GM19025 (cell line): Measurements from ENCODE around the gene RASL10A.

Experiments used
- ATAC-seq: cut with Tn5 transposase; IDR thresholded peaks from one replicate; pipeline ENCODE4 v1.9.1; 2021; ENCODE audit warnings: mild to moderate bottlenecking, low read depth, moderate library complexity; ENCODE audit not compliant: unreplicated experiment

Gene RASL10A

GRCh38 chr22:29339381-29340235 is 24.1 kb upstream of the RASL10A start:
- no peak for ATAC-seq

DNA sequence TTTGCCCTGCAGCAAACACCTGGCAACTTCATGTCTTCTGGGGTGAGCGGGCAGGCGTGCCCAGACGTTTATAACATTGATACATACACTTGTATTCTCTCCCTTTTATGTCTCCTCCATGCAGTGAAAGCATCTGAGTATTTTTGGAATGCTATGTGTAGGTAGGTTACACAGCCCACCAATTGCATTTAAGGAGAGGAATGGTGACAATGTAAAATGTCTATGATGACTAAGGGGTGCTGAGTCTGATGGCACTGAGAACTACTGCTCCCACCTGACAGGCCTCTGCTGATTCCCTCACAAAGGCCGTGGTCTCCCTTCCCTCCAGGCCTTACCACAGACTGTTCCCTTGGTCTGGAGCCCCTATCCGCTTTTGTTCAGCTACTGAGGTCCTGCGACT is 22.9 kb upstream of the RASL10A start:
- no peak for ATAC-seq

DNA sequence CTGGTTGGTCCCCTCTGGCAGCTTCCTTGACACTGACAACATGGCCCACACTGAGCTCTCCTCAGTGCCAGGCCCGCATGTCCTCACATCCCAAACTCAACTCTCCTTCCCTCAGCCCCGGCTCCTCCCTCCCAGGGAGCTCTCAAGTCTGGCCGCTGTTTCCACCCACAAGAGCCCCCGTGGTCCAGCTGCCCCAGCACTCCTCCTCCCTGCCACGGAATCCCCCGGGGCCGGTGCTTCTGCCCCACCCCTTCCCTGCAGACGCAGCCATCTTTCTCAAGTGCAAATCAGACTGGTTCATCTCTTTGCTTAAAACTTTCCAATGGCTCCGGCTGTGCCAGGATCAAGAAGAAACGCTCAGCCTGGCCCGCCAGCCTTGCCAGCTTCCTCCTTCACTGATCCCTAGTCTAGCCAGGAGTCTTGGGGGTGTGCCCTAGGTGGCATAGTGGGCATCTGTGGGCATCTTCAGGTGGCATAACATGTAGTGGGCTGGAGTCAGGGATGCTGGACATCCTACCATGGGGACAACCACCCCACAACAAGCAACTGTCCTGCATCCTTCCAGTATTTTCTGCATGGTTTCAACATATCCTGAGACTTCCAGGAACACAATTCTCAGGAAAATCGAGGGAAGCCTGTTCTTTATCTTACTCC is 22.3 kb upstream of the RASL10A start:
- no peak for ATAC-seq

DNA sequence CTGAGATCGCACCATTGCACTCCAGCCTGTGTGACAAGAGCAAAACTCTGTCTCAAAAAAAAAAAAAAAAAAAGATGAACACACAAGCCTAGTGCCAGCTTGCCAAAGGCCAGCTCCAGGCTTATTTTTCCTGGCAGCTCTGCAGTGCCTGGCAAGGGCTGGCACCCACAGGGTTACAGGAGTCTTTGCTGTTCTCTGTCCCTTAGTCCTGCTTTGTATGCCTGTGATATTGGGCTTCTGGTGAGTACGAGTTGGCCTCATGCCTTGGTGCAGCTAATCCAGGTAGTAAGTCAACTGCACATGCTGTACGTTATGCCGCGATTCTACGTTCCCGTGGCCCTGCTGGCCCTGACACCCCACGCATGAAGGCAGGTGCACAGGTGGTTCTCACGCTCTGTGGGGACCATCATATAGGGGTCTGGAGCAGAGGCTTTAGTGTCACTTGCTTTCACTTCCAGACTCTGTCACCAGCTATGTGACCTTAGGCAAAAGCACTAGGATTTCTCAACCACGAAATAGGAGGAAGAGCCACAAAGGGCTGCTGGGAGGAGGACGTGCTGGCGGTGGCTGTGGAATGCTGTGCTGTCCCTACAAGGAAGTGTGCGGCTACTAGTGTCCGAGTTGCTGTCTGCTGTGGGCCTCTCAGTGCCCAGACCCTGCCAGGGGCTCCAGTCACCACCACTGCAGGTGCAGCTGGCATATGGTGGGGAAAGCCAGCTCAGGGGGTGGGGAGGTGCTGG is 21.4 kb upstream of the RASL10A start:
- ATAC-seq: no peak

DNA sequence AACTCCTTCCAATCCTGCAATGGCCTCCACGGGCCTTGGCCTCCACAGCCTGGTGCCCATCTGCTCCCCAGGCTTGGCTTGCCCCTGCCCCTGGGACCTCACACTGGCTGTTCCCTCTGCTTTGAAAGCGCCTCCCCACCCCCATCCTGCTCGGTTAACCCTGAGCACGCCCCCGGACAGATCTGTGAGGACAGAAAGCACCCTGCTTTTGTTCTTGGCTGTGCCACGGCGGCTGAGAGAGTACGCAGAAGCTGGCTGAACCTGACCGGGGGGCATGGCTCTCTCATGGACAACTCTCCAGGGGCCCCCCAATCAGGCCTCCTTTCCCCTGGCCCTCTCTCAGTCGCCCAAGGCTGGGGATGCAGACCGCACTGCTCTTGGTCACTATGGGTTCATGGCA is 20.2 kb upstream of the RASL10A start:
- no peak for ATAC-seq

GRCh38 chr22:29334696-29335344 is 19.3 kb upstream of the RASL10A start:
- ATAC-seq: no peak

DNA sequence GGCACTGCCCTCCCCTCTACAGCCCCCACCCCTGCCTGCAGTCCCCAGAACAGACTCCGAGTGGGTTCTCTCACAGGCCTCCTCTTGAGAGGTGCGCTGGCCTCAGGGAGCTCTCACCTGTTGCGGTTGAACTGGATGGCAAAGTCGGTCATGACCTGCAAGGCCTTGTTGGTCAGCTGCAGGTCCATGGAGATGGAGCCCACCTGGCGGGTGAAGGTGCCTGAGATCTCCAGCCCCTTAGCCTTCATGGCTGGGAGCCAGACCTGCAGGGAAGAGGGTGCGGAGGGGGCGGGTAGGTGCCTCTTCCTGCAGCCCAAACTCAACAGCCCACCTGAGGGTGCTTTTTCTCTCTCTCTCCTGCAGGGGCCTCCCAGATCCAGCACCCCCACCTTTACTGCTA is 18.7 kb upstream of the RASL10A start:
- no peak for ATAC-seq

DNA sequence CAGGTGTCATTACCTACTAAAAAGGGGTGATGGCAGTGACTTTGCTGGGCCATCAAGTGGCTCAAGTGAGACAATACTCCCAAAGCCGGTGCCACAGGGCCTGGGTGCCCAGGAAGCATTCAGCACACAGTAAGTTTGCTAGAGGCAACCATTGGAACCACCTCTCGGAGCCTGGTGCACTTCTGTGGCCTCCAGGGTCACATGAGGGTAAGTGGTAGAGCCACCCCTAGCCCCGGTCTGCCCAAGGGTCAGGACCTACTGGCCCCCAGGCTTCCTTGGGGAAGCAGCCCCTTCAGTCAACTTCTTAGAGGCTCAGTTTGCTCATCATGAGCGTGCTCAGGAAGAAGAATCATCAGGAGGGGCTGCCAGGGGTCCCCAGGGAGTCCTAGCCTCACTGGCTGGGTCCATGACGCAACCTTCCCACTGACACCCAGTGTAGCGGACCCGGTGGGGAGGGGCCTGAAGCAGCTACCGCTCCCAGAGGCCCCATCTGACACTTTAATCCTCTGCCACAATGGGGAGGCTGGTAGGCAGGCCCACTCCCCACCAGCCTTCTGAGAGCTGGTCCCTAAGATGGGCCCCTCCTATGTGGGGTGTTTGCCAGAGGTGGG is 17.5 kb upstream of the RASL10A start:
- ATAC-seq: no peak

GRCh38 chr22:29331658-29332300 is 16.3 kb upstream of the RASL10A start:
- ATAC-seq: no peak

DNA sequence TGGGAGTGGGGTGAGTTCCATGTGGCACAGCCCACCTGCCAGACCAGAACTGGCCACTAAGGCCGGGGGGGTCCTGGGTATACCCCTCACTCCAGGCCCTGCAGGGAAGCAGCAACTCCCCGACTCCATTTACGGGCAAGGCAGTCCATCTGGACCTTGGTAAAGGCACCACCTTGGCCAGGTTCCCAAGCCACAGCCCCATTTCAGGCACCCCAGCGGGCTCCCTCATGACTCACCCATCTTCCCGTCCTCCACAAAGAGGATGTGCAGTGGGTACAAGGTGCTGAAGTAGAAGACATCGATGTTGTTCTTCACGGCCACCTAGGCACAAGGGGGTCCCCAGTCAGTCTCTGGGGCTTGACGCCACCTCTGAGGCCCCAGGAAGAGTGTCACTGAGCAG is 15.7 kb upstream of the RASL10A start:
- no peak for ATAC-seq

DNA sequence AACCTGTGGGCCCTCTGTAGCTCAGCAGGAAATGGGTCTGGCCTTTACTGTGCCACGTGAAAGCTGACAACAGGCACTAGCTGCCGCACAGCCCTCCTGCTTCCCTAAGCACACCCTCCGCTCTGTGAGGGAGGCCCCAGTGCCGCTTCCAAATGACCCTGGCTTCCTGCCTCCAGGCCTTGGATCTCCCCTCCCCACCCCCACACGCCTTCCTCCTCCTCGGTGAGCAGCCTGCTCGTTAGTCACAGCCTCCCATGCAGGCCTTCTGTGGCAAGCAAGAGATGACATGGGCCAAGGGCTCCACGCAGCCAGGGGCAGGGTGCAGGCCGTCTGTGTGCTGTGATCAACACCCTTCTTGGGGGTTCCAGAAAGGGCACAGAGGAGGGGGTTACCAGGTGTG is 15.3 kb upstream of the RASL10A start:
- no peak for ATAC-seq

DNA sequence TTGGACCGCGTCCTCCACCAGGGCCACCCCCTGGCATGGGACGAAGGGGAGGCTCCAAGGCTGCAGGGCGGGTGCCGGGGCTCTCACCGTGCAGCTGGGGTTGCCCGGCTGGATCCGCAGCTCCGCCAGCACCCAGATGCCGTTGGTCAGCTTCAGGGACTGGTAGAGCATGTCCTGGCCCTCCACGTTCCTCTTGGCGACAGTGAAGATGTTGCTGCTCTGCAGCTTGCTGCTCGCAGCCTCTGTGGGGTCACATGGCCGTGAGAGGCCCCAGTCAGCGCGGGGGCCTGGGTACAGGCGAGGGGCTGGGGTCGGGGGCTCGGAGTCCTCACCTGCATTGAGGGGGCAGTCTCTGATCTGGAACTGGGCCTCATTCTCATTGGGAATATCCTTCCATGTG is 14.8 kb upstream of the RASL10A start:
- no peak for ATAC-seq

GRCh38 chr22:29329581-29329980 is 14.1 kb upstream of the RASL10A start:
- ATAC-seq: no peak

GRCh38 chr22:29328566-29329500 is 13.3 kb upstream of the RASL10A start:
- no peak for ATAC-seq

GRCh38 chr22:29328055-29328454 is 12.6 kb upstream of the RASL10A start:
- ATAC-seq: no peak

GRCh38 chr22:29327089-29327764 is 11.7 kb upstream of the RASL10A start:
- ATAC-seq: no peak

GRCh38 chr22:29326481-29326880 is 11.0 kb upstream of the RASL10A start:
- no peak for ATAC-seq

GRCh38 chr22:29325785-29326315 is 10.4 kb upstream of the RASL10A start:
- no peak for ATAC-seq
